ENCODE data around the gene NHERF2.
A peak's percentile ranks its signal among the peaks of the same experiment; 100 is the strongest.

Gene NHERF2

DNA sequence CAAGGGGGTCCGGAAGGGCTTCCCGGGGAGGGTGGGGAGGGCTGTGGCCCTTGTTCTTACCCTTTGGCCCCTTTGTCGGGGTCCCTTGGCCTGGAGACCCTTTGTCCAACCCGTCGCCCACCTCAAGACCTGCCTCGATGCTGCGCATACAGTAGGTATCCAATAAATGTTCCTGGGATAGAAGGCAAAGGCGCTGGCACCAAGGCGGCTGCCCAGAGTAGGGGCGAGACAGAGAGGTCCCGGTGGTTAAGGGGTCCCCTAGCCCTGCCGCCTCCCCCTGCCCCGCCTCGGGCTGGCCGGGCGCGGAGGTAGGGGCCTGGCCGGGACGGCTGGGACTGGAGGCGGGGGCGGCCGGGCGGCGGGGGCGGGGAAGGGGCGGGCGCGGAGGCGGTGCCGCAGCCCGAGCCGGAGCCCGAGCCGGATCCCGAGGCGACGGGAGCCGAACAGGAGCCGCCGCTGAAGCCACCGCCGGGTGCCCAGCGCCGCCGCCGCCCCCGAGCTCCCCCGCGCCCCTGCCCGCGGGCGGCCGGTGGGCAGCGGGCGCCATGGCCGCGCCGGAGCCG lies at the start of gene NHERF2:
Gene NHERF2, plus strand, starts transcription at position 442 of the 563 bp plus-strand sequence. Its CDS starts 104 bp downstream, at position 546.
- peak; percentile 66 for DNase-seq

DNA sequence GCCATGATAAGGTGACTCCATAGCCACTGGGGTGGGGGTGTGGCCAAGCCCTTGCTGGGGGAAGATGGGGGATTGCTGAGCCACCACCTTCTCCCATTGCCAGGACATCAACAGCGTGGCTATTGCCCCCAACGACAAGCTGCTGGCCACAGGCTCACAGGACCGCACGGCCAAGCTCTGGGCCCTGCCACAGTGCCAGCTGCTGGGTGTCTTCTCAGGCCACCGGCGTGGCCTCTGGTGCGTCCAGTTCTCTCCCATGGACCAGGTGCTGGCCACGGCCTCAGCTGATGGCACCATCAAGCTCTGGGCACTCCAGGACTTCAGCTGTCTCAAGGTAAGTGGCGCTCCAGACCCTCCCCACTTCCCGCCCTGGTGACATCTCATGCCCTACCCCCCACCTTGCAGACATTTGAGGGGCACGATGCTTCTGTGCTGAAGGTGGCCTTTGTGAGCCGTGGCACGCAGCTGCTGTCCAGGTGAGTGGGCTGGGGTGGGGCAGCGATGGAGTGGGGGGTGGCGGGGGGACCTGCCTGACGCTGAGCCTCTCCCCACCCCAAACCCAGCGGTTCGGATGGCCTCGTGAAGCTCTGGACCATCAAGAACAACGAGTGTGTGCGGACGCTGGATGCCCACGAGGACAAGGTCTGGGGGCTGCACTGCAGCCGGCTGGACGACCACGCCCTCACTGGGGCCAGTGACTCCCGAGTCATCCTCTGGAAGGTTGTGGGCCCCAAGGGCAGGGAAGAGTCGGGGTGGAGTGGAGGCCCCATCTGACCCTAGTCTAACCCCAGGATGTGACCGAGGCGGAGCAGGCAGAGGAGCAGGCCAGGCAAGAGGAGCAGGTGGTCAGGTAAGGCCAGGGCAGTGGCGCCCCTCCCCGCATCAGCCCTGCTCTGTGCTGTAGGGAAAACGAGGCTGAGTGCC lies 49.5 kb upstream of the NHERF2 start:
- DNase-seq: no peak

DNA sequence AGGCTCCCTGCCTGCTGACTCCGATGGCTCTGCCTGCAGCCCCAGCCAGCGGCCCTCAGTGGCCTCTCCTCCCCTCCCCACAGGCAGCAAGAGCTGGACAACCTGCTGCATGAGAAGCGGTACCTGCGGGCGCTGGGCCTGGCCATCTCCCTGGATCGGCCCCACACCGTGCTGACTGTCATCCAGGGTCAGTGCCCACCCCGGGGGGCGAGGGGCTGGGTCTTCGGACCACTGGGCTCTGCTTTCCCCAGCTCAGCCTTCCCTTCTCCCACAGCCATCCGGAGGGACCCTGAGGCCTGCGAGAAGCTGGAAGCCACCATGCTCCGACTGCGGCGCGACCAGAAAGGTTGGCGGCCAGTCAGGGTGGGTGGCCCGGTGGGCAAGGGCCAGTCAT lies 48.8 kb upstream of the NHERF2 start:
- no peak for DNase-seq

DNA sequence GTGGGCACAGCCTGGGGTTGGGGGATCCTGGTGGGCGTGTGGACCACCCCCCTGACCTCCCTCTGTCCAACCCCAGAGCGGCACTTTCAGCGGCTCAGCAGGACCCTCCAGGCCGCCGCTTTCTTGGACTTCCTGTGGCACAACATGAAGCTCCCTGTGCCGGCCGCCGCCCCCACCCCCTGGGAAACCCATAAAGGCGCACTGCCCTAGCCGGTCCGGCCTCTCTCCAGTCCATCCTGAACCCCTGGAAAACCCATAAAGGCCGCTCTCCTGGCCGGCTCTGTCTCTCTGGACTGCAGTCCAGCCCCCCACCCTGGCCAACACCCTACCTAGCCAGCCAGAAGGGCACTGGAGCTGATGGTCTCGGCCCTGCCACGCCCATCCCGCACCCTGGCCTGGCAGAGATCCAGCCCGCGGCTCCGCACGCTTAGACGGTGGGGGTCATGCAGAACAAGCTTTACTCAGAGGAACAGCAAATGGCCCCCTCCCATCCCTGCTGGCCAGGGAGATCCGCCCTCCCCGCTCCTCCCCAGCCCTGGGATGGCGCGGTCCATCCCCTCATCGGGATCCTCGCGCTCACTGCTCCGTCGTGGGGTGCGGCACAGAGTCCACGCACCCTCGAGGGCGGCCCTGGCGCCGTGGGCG lies 48.1 kb upstream of the NHERF2 start:
- DNase-seq: peak; percentile 51

GRCh38 chr16:1979271-1980029 lies 47.3 kb upstream of the NHERF2 start:
- DNase-seq: peak; percentile 95

- DNase-seq: peak; percentile 74
These were observed 46.5 kb upstream of the NHERF2 start for GRCh38 chr16:1980030-1980769.

DNA sequence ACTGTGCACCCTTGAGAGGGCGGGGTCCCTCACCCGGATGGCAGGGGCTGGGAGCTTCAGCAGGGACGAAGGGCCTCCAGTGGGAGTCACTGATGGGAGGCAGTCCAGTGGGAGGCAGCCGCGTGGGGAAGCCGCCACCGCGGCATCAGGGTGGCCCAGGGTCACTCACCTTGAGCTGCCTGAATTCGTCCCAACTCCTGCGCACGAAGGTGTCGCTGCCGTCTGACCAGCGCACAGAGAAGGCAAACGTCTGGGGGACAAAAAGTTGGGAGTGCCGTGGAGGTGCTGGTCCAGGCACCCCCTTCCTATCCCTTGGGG lies 46.0 kb upstream of the NHERF2 start:
- no peak for DNase-seq

GRCh38 chr16:1981398-1981836 lies 45.3 kb upstream of the NHERF2 start, which contains the start of gene NOXO1:
Gene NOXO1, minus strand, starts transcription at chr16:1981469. Its CDS starts 290 bp downstream, at chr16:1981179.
- DNase-seq: peak; percentile 23

- no peak for DNase-seq
These were observed 44.7 kb upstream of the NHERF2 start for GRCh38 chr16:1982013-1982433.

- DNase-seq: no peak
These were observed 43.6 kb upstream of the NHERF2 start for GRCh38 chr16:1982991-1983543.

DNA sequence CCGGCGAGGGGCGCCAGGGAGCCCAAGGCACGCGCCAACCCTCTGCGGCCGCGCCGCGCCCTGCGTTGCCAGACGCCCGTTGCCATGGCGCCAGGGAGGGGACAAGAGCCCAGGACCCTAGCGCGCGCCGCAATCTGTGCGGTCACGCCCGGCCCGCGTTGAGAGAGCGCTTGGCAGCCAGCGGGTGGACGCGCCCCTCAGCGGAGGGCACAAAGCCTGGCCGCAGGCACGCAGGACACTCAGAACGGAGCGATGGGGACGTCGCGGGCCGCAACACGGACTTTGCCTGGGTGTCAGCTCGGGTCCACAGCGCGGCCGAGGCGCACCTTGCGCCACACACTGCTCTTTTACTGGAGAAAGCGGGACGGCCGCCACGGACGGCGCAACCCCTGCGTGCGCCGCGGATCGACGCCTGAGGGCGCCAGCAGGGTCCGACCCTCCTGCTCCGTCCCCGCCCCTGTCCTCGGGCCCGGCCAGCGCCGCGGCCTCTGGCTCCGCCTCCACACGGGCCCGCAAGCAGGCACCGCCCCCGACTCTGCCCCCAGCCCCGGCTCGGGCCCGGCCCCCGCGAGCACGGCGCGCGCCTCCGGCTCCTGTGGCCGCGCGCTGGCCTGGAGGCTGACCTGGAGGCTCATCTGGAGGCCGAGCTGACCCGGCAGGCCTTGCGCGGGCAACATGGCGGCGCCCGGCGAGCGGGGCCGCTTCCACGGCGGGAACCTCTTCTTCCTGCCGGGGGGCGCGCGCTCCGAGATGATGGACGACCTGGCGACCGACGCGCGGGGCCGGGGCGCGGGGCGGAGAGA lies 43.0 kb upstream of the NHERF2 start, which contains the start of gene GFER:
Gene GFER, plus strand, starts transcription at position 650 of the 803 bp plus-strand sequence. Its CDS starts 26 bp downstream, at position 676.
- peak; percentile 95 for DNase-seq

DNA sequence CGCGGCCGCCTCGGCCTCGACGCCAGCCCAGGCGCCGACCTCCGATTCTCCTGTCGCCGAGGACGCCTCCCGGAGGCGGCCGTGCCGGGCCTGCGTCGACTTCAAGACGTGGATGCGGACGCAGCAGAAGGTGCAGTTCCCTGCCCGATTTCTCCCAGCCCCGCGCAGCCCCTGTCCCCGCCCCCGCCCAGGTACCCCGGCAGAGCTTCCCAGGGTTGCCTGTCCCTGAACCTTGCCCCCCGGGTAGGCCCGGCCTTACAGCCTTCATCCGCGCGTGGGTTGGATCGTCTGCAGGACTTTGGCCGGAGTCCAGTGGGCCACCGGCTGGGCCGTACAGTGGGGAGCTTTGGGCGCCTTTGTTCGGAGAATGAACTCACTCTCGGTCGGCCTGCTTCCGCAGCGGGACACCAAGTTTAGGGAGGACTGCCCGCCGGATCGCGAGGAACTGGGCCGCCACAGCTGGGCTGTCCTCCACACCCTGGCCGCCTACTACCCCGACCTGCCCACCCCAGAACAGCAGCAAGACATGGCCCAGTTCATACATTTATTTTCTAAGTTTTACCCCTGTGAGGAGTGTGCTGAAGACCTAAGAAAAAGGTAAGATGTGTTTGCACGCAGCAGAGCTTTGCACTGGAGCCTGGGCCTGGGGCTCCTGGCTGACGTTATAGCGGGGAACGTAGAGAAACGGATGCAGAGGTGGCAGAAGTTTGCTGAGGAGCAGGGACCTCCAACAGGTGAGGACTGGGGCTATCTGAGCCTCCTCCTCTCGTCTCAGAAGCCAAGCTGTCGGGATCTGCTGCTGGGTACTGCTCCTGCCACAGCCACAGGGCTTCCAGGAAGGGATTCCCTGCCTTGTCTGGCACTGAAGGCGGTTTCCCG lies 42.1 kb upstream of the NHERF2 start:
- peak; percentile 72 for DNase-seq

GRCh38 chr16:1985466-1986150 lies 41.1 kb upstream of the NHERF2 start:
- DNase-seq: no peak

GRCh38 chr16:1987198-1987597 lies 39.5 kb upstream of the NHERF2 start:
- DNase-seq: no peak

DNA sequence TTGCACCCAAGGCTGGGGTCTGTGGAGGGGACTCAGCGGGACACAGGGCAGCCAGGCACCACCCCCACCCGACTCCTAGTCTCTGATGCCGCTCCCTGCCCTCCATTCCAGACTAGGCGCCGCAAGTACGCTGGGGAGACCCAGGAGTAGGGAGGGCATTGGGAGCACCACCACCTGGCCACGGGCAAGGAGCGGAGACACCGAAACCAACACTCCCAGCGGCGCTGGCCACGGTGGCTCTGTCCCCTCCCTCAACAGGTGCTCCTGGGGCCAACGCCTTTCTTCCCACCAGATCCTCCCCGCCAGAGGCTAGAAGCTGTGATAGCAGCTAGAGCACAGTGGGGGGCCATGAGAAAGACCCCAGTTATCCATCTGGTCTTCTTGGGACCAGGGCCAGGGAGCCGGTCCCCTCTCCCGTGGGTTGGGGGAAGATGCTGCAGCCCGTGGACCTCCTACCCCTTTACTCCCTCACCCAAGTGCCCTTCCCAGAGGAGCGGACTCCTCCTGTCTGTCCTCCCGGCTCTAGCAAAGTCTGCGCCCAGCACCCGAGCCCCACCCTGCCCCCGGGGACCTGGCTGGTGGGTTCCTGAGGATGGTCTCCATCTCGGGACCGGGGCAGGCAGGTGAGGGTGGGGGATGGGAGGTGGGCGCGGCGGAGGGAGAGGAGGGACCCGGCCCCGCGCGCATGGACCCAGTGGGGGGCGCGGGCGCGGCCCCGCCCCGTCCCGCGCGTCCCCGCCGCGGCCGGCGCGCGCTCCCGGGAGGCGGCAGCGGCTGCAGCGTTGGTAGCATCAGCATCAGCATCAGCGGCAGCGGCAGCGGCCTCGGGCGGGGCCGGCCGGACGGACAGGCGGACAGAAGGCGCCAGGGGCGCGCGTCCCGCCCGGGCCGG lies 37.2 kb upstream of the NHERF2 start, which contains the start of gene SYNGR3:
Gene SYNGR3, plus strand, starts transcription at position 762 of the 892 bp plus-strand sequence. CDS start 133 bp downstream, outside the sequence.
- peak; percentile 75 for DNase-seq

DNA sequence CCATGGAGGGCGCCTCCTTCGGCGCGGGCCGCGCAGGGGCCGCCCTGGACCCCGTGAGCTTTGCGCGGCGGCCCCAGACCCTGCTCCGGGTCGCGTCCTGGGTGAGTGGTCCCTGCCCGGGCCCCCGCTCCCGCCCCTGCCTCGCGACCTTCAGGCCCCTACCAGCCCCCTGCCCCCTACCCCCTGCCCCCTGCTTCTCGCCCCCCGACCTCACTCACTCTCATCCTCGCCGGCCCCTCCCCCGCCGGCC lies 36.7 kb upstream of the NHERF2 start:
- no peak for DNase-seq

DNA sequence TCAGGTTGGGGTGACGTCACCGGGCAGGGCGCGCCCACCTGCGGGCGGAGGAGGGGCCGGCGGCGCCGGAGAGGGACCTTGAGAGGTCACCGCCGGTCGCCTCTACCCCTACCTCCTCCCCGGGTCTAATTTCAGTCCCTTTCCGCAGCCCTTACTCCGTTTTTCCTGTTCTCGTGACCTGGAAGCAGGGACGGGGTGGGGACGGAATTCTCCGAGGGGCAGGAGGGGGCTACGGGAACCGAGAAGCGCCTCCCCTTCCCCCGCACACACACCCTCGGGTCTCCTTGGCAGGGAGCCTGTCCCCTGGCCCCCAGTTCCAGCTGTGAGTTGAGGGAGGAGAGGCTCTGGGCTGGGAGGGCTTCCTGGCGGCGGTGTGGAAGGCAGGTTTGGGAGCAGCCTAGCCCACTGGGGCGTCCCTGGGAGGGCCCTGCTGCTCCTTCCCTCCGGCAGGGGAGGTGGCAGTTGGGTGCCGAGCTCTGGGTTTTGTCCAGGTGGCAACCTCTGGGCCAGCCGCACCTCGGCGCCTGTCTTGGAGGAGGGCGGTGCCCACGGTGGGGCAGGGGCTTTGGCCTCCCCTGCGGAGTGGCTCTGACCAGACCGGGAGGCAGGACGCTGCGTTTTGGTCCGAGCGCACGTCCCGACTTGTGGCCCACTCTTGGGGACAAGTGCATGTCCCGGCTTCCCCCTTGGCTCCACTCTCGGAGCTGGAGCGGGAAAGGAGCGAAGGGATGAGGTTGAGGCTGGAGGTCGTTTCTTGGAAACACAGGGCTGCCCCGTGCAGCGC lies 36.2 kb upstream of the NHERF2 start:
- peak; percentile 75 for DNase-seq

Data from DMS53 (cell line).